GM18519 (cell line): ENCODE data around the gene TMEM239.
"Not testable (repeated sequence)": the region's sequence is repeated elsewhere in the genome, so short reads cannot be mapped to it uniquely, and the experiment has no call there.

Source experiments
- ATAC-seq: cut with Tn5 transposase; IDR thresholded peaks from one replicate; pipeline ENCODE4 v1.9.1; 2021; ENCODE audit warnings: mild to moderate bottlenecking, moderate library complexity; ENCODE audit not compliant: unreplicated experiment, low FRiP score

Gene TMEM239

DNA sequence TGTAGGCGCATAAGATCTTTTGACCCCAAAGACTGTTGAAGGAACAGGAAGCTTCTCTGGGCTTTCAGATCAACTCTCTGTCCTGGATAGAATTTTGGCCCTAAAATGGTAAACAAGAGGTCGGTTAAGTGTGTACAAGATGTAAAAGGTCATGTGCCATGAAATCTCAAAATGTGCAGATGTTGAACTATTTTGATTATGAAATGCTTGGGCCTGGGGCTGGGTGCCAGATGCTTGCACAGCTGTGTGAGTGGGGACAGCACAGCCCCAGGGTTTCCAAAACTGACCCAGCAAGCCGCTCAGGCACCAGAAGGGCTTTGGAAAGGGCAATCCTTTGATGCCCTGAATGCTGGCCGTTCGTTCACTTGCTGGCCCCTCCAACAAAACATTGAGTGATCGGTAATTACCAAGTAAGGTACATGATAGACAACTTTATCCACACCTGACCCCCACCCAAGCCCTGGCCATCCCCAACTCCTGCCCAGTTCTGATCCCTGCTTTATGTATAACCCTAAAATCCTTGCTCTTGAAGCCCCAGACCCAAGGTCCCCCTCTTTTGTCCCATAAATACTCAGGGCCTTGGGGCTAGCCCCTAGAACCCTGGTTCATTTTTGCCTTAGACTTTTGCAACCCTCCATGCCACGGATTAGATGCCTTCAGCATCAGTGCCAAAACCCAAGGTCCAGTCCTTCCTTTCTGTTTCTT is 1.9 kb downstream of the TMEM239 start:
- ATAC-seq, result no peak

DNA sequence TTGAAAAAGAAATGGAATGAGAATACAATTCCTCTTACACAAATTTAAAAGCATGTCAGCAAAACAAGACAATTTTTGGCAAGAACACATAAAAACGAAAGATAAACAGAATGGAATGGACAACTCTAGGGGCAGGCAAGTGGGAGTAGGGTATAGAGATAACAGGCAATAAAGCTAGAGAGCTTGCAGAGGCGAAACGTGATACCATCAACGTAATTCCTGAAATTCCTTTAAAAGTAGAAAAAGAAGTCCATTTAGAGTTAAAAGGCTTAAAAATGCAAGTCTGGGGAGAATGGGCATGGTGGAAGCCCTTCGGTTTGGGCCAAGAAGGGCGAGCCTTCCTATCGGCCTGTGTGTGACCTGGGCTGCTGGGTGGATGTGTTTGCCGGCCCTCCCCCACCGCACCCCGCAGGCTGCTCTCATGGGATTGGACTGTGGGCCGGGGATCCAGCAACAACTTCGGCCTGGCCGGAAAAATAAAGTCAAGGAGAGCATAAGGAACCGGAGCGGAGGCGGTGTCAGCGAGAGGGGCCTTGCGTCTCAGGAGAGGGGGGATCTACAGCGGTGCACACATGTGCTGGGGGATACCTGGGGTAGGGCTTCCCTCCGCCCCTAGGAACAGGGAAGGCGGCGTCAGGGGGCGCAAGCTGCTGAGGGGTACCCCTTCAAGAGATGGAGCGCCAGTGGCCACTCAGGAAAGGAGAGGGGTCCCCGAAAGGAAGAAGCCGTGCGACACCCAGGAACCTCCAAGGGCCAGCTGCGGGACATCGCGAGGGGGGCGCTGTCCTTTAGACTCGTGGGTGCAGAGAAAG is 4.1 kb downstream of the TMEM239 start:
- ATAC-seq, result no peak

DNA sequence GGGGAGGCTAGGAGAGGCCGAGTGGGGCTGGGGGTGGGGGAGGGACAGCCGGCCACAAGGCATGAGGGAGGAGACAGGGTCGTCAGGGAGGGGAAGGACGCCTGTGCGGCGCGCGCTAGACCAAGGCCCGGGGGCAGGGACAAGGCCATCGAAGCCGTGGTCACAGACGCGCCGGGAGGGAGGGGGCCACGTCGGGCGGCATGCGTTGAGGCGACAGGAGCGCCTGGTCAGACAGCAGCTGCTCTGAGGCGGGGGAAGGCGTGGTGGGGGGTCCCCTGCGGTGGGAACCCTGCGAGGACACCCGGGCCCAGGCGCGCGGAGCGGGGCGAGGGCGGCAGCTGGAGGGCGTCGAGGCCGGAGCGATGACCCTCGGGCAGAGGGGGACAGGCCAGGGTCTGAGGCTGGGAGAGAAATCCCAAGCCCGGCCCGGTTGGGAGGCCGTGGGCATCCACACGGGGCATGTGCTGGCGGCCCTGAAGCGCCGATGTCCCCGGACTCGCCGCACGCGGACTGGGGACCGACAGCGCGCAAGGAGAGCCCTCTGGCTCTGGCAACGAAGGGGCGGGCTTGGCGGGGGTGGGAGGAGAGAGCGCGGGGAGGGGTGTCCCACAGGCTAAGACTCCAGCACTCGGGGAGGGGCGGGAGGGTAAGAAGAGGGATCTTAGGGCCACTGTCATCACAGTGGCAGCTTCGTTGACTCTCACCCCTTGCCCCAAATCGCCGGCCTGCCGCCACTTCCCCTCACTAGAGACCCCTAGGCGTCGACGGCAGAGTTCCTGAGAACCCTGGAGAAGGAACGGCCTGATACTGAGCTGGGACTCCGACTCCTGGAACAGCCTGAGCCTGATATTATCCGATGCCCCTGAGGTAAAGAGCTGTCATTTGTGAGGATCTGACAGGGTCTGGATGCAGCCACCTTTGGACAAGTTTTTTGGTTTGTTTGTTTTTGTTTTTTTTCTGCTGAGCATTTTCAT is 5.0 kb downstream of the TMEM239 start:
- no peak for ATAC-seq

DNA sequence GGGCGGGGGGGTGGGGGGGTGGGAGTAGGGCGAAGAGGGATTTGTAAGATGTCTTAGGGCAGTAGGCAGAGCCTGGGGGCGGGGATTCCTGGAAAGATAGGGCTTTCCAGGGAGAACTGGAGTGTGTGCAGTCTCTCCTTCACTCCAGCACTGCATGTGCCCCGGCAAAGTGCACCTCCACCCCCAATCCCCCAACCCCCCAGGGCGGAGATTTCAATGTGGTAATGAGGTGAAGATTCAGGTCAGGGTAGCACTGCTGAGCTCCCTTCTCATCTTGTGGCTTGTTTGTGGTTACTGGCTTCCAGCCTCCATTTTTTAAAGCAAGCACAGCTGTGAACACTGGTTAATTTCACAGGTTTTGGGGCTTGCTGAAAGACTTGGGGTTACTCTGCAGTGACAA is 5.9 kb downstream of the TMEM239 start:
- no peak for ATAC-seq

DNA sequence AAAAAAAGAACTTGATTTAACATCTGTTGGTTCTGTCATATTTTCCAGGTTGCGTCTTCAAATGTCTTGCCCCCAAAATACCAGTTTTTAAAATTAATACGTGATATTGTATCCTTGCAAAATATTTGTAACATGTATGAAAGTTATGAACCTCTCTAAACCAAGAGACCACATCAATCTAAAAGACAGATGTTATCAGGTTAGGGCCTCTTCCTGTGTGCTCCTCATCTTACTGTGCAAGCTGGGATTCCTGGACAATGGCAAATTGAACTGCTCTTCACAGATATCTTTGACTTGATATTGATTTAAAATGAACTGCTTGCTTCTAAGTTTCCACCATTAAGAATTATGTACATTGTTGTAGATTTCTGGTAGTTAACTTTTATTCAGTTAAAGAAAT is 9.6 kb downstream of the TMEM239 start:
- no peak for ATAC-seq

DNA sequence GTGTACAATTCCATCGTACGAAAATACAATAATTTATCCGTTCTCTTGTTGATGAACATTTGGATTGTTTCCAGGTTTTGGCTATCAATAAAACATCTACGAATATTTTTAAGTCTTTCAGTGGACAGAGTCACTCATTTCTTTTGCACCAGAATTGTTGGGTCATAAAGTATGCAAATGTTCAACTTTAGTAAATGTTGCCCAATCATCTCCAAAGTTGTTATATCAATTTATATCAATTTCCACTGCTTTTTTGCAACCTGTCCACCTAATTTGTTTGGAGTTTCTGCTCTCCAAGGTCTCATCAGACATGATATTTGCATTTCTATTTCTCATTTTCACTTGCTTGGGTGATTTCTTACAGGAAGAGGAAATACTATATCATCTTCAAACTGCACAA is 10.5 kb downstream of the TMEM239 start:
- no peak for ATAC-seq

DNA sequence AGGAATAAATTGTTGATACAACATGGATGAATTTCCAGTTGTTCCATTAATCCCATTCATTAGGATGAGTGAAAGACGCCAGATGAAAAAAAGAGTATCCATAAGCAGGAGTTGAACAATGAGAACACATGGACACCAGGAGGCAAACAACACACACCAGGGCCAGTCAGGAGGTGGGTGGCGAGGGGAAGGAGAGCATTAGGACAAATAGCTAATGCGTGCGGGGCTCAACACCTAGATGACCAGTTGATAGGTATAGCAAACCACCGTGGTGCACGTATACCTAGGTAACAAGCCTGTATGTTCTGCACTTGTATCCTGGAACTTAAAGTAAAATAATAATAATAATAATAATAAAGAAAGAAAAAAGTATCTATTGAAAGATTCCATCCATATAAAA is 13.2 kb downstream of the TMEM239 start:
- no peak for ATAC-seq

DNA sequence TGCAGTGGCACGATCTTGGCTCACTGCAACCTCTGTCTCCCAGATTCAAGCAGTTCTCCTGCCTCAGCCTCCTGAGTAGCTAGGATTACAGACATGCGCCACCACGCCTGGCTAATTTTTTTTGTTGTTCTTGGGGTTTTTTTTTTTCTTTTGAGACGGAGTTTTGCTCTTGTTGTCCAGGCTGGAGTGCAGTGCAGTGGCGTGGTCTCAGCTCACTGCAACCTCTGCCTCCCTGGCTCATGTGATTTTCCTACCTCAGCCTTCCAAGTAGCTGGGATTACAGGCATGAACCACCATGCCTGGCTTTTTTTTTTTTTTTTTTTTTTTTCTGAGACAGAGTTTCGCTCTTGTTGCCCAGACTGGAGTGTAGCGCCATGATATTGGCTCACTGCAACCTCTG is 15.0 kb downstream of the TMEM239 start:
- ATAC-seq, result not testable (repeated sequence)

DNA sequence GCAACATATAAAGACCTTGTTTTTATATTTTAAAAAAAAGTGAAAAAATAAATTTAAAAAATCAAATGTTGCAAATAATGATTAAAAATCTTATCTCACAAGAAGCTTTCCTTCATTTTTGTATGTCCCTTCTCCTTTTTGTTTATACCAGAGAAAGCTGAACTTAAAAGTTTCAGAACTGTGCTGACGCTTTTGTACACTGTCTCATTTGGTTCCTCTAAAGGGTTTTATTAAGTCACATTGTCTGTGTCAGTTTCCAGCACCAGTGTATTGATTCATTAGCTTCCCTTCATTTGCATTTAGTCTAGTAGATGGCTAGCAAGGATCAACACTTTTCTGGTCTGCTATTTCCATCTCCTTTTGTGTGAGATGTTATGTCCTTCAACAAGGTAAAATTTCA is 17.6 kb downstream of the TMEM239 start:
- ATAC-seq, result no peak

DNA sequence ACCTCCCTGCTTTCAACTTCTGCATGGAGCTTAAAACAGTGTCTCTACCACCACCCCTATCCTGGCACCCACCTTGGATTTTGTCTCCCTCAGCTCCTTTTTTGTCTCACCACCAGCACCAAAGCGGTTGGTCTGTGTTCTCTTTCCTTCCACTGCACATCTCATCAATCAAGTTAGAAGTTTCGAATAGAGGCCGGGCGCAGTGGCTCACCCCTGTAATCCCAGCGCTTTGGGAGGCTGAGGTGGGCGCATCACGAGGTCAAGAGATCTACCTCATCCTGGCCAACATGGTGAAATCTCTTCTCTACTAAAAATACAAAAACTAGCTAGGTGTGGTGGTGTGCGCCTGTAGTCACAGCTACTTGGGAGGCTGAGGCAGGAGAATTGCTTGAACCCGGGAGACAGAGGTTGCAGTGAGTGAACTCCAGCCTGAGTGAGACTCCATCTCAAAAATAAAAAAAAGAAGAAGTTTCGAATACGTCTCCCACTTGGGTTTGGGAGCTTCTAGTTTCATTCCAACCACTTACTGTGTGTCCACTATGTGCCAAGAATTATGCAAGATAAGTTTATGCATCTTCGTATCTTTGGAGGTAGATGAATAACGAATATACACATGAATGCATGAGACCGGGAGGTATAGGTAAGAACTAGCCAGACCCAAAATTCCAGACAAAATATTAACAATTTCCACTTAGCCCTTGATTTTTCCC is 18.4 kb downstream of the TMEM239 start:
- ATAC-seq, result no peak

DNA sequence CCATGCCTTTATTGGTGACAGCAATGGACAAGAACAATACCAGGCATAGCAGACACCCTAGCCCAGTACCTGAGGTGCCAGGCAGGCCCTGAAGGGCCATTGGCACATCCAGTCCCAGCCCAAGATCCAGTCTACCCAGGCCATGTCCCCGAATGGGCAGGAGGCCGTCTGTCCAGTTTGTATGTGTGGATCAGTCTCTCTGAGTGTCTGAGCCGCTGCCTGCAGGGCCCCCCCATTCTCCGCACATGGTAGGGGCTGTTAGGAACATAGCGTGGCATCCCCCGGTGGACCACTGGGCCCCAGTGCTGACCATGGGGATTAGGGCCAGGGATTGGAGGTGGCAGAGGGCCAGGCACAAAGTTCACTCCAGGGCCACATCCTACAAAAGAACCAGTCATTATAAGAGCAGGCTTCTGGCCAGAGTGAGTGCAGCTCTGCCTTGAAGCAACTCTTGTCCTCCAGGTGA is 19.2 kb downstream of the TMEM239 start:
- ATAC-seq, result no peak

DNA sequence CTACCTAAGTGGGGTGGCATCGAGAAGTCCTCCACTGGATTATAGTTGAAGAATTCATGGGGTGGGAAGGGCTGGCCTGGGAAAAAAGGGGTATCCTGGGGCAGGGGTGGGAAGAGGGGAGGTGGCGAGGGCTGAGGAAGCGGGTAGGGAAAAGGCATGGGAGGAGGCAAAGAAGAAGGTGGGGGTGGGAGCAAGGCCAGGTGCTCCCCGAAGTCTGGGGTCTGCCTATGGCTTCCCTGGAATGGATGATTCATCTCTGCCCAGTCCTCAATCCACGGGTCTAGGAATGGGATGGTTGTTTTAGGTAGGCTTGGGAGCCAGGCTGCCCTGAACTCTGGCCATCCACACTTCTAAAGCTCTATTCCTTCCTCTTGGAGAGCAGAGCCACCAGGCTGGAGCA is 19.9 kb downstream of the TMEM239 start:
- no peak for ATAC-seq

DNA sequence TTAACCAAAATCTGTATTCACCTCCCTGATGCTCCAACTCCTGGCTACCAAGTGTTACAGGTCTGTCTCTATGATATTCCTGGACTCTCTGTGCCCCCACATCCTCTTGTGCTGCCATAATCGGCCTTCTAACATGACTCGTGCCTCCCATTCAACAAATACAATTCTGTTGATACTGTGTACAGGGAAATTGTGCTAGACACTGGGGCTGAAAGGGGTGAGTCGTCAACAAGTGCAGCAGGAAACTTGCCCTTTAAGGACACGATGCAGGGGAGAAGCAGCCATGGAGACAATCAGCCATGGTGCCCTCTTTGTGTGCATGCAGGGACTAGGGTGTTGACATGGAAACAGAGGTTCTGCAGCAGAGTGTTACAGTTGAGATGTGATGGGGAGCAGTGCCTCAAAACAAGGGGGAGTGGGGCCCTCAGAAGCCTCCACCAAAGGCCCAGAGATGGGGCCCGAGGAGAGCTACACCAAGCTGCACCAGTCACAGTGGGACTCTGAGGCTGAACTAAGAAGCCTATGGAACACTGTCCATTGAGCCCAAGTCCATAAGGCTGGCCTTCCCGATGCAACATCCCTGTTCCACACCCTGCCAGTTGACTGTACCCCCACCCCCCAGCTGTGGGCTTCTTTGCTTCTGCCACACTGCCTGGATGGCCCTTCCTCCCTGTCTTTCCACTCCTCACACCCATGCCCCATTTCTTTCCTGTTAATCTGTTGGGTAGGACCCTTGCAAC is 21.2 kb downstream of the TMEM239 start:
- no peak for ATAC-seq

DNA sequence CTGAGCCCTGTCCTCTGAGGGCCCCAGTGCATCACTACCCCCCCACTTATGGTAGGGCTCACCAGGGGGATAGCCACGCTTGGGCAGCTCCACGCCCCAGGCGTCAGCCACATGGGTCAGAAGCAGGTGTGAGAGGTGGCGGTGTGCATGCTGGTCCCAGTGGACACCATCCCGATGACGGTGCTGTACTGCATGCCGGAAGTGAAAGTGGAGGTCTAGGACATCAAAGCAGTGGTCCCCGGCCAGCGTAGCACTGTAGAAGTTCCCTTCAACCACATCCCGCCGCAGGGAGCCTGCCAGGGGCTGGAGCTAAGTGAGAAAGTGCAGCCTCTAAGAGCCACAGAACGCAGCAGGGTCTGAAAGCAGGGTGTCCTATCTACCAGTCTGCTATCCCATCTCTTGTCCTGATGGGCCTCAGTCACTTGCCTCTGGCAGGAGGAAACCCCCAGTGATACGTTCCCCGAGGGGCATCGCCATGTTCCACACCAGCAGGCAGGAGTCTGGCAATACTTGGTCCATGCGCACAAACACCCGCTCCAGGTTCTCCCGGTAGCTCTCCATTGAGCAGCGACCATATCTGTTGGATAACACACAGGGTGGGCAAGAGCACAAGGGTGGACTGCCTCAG is 22.1 kb downstream of the TMEM239 start:
- ATAC-seq, result no peak

DNA sequence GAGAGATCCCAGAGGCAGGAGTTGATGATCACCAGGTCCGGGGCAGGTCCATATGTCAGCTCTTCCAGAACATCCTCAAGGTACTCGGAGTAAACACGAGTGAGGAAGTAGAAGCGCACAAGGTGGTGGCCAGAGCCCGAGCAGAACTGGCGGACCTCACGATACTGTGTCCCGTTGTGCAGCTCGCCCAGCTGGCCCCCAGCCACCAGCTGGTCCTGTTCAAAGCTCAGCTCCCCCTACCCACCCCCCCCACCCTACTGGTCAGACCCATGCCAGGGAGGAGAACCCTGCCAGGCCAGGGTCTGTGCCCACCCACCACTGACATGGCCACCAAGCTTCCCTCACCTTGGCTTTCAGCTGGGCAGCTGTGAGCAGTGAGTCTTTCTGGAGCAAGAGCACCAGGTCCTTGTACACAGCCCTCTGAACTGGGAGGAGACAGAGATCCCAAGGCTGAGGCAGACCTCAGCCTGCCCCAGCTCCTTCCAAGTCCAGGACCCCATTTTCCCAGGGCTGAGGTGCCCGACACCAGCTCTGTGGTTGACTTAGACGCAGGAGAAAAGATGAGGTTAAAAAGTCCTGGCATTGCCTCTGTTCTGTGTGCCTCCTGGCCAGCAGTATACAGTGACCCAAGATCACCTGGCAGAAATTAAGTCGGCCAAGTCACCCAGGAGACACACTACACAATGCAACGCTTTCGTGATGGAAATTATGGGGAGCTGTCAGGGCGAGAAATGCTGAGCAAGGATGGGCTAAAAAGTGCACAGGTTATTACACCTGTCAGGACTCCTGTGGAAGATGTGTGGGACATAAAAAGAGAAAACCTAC is 22.9 kb downstream of the TMEM239 start:
- ATAC-seq, result no peak

DNA sequence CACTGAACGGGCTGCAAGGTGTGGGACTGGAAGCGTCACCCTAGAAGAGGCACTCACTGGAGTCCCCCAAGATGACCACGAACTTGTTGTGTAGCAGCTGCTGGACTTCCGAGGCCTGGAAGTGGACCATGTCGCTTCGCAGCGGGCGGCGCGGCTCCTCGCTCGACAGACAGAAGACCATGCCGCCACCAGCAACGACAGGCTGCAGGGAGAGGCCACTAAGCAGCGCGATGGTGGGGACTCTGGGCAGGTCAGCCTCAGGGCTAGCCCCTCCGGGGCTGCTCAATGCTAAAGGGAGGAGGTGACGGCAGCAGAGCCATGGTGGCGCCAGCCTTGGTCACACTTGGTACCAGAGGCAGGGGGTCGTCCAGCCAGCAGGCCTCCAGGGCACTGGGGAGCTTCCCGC is 23.6 kb downstream of the TMEM239 start:
- no peak for ATAC-seq

DNA sequence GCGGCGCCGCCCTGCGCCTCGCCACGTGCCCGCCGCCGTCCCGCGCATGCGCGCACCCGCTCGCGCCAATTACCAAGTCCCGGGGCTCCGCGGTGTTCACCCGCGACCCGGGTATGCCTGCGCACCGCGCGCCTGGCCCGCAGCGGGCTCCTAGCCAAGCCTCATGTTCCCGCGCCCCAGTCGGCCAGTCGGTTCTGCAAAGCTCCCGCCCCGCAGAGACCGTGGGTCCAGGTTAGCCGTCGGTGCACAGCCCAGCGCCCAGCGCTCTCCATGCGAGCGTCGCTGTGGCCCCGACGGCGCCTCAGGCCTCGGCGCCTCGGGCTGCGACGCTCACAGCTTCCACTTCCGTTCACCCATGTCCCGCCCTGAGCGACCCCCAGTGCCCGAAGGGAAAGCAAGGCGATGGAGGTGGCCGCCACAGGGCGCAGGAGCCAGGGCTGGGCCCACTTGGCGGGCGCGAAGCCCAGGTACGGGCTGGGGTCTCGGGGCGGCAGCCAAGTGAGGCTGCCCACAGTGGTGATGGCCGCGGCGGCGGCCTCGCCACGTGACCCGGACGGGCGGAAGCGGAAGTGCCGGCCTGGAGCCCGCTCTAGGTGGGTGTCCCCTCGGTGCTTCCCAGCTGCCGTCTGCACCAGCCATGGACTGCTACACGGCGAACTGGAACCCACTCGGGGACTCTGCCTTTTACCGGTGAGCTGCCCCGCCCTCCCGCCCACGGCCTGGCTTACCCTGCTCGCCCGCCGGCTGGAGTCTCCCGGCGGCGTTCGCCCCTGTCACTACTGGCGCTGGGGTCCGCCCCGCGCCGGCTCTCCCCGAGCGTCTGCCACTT is 24.2 kb downstream of the TMEM239 start, which contains the start of the genes PCED1A and VPS16:
TSS of gene PCED1A (minus strand) at position 518 of the 829 bp plus-strand sequence. CDS start 743 bp downstream, outside the sequence.
TSS of gene VPS16 (plus strand) at position 608 of the 829 bp plus-strand sequence. CDS start at position 638, 30 bp downstream.
- peak; percentile 76 for ATAC-seq
